Measurements from ENCODE around the gene BAIAP2.

- TF ChIP-seq CTCF (IDR thresholded peaks at IDR 0.05; ENCODE audit: poor library complexity) (no peak), EZH2phosphoT487 (IDR thresholded peaks at IDR 0.05; ENCODE audit: low read depth, severe bottlenecking, unreplicated experiment) (no peak)
These were observed 79.6 kb downstream of the BAIAP2 start for GRCh38 chr17:81114351-81115093.

Measured in hepatocyte (in vitro differentiated cells).